HG03095 (cell line): ENCODE measurements around the gene ZNF2.
"Not testable (repeated sequence)": the region's sequence is repeated elsewhere in the genome, so short reads cannot be mapped to it uniquely, and the experiment has no call there.

Experiments used
- ATAC-seq: cut with Tn5 transposase; IDR thresholded peaks from one replicate; pipeline ENCODE4 v1.9.1; 2021; ENCODE audit warnings: moderate library complexity; ENCODE audit not compliant: unreplicated experiment

Gene ZNF2

GRCh38 chr2:95165371-95166064, at the start of gene ZNF2:
TSS of gene ZNF2 (plus strand) at chr2:95165809. CDS start at chr2:95176227, 10,418 bp downstream.
- peak; percentile 92 for ATAC-seq

GRCh38 chr2:95121093-95121406, 44.6 kb upstream of the ZNF2 start:
- ATAC-seq = no peak

GRCh38 chr2:95121407-95122196, 44.0 kb upstream of the ZNF2 start, which contains the start of gene MRPS5:
TSS of gene MRPS5 (minus strand) at chr2:95121808. CDS start at chr2:95121791, 17 bp downstream.
- ATAC-seq = peak; percentile 94

GRCh38 chr2:95122197-95122551, 43.4 kb upstream of the ZNF2 start:
- no peak for ATAC-seq

GRCh38 chr2:95138702-95139101, 26.9 kb upstream of the ZNF2 start:
- no peak for ATAC-seq

GRCh38 chr2:95143838-95144237, 21.8 kb upstream of the ZNF2 start:
- no peak for ATAC-seq

- no peak for ATAC-seq
Measured at GRCh38 chr2:95149397-95149984, 16.1 kb upstream of the ZNF2 start.

GRCh38 chr2:95158441-95158840, 7.2 kb upstream of the ZNF2 start:
- no peak for ATAC-seq

GRCh38 chr2:95158891-95159619, 6.6 kb upstream of the ZNF2 start:
- peak; percentile 44 for ATAC-seq

GRCh38 chr2:95159690-95160449, 5.7 kb upstream of the ZNF2 start, which contains the start of gene ZNF514:
TSS of gene ZNF514 (minus strand) at chr2:95159848. CDS start at chr2:95153253, 6,595 bp downstream.
- peak; percentile 86 for ATAC-seq

GRCh38 chr2:95165030-95165370, 609 bp upstream of the ZNF2 start:
- peak; percentile 7 for ATAC-seq

- ATAC-seq = peak; percentile 21
Measured at GRCh38 chr2:95166065-95166763, 605 bp downstream of the ZNF2 start.

- ATAC-seq = no peak
Measured at GRCh38 chr2:95171902-95172301, 6.3 kb downstream of the ZNF2 start.

GRCh38 chr2:95174031-95174542, 8.5 kb downstream of the ZNF2 start:
- ATAC-seq = no peak

GRCh38 chr2:95179451-95179850, 13.8 kb downstream of the ZNF2 start:
- no peak for ATAC-seq

GRCh38 chr2:95181774-95182173, 16.2 kb downstream of the ZNF2 start:
- no peak for ATAC-seq

- ATAC-seq = no peak
Measured at GRCh38 chr2:95185197-95185596, 19.6 kb downstream of the ZNF2 start.

GRCh38 chr2:95185973-95186372, 20.4 kb downstream of the ZNF2 start:
- ATAC-seq = no peak

GRCh38 chr2:95192956-95193355, 27.3 kb downstream of the ZNF2 start:
- ATAC-seq = not testable (repeated sequence)

- no peak for ATAC-seq
Measured at GRCh38 chr2:95203911-95204310, 38.3 kb downstream of the ZNF2 start.
